GM18867 (cell line): Measurements from ENCODE around the gene LRBA.

Experiments used
- ATAC-seq: cut with Tn5 transposase; IDR thresholded peaks from one replicate; pipeline ENCODE4 v1.9.1; 2021; ENCODE audit warnings: mild to moderate bottlenecking, moderate library complexity; ENCODE audit not compliant: unreplicated experiment

Gene LRBA

DNA sequence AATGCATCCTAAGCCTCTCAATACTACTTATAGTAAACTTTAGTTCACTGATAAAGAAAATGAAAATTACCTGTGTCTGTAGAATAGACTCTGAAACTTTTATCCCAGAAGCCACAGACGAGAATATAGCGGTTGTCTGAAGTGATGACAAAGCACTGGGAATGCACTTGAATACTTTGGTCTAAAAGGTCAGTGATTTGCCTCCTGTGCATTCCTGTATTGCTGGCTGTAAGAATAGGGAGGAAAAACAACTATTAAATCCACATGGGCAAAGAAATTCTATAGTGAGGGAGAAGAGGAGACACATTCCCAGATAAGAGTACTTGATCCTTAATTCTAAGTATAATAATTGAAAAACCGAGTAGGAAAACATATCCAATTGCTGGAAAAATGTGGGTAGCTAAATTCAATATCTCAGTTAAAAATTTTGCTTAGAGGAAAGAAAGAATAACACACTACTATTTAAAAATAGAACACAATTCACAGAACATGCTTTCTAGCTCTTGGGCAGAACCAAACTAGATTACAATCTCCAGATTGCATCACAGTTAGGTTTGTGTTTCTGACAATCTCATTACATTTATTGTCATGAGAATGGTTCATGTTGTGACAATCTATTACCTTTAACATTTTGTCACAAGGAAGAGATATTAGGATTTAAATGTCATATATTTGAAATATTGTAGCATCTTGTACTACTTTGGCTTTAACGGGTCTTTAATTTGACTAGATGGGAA is 704.8 kb downstream of the LRBA start:
- ATAC-seq = no peak

DNA sequence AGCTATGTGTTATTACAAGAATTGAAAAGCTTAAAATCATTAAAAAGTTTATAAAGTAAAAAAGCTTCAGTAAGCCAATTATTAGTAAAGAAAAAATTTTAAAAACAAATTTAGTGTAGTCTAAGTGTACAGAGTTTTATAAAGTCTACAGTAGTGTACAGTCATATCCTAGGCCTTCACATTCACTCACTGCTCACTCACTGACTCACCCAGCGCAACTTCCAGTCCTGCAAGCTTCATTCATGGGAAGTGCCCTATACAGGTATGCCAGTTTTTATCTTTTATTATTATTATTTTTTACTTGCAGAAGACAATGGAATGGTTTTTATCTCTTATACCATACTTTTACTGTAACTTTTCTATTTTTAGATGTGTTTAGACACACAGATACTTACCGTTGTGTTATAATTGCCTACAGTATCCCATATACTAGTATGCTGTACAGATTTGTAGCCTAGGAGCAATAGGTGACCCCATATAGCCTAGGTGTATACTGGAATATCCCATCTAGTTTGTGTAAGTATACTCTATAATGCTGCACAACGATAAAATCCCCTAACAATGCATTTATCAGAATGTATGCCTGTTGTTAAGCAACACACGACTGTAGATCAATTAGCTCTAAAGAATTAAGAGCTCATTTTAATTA is 706.1 kb downstream of the LRBA start:
- no peak for ATAC-seq

DNA sequence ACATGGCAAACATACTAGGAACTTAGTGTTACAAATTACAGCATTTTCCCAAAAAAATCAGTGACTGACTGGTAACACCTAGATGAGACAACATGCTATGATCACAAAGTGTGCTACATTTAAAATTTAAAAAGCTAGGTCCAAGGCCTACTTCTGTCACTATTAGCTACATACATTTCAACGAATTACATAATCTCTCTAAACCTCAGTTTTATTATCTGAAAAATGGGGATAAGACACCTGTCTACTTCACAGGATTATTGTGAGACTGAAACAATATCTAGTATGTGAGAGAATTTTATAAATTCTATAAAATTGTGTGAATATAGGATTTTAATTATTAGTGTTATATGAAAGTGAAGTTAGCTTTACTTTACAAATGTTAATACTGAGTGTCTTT is 708.4 kb downstream of the LRBA start:
- no peak for ATAC-seq

DNA sequence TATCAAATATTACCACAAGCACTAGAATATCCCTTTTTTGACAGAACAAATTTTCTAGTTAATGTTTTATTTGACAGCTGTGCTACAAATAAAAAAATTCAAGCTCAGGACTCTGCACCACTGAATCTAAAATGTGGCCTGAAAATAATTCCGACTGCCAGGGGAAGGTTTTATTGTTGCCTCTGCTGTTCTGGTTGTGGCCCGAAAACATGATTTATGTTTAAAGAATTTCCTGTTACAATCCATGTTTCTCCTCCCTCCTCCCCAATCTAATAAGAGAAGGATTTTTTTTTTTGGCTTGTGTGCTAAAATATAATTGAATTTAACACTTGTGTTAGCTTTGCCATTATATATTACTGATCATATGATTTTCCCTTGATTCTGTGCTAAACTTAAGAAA is 709.1 kb downstream of the LRBA start:
- ATAC-seq = no peak

DNA sequence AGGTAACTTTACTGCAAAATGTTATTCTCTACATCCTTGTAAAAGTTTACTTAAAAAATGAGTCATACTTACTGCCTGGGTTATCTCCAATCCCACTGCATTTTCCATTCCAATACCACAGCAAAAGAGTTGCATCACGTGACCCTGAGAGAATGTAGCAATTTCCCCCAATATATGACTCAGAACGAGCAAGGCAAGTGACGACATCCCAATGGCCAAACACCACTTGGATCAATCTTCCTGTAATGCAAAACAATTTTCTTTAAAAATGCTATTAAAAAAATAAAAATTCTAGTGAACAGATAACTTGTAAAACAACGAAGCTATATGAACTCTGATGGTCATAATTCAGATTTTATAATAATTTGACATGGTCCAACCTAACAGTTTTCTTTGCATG is 712.5 kb downstream of the LRBA start:
- ATAC-seq = no peak

DNA sequence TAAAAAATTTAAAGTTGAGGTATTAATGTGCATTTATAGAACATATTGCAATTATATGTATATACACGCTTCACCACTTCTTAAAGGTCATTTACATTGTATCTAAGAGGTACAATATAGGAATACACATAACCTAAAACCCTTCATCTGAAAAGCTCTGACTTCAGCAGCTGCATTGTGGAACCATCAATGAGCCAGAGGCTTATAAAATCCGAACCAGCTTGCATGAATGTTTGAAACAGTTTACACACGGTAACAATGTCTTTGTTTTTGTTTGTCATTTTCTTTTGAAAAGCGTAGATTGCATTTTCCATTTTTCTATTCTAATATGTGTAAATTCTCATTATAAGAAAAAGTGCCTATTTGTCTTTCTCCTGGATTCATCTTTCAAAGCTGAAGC is 715.3 kb downstream of the LRBA start:
- no peak for ATAC-seq

DNA sequence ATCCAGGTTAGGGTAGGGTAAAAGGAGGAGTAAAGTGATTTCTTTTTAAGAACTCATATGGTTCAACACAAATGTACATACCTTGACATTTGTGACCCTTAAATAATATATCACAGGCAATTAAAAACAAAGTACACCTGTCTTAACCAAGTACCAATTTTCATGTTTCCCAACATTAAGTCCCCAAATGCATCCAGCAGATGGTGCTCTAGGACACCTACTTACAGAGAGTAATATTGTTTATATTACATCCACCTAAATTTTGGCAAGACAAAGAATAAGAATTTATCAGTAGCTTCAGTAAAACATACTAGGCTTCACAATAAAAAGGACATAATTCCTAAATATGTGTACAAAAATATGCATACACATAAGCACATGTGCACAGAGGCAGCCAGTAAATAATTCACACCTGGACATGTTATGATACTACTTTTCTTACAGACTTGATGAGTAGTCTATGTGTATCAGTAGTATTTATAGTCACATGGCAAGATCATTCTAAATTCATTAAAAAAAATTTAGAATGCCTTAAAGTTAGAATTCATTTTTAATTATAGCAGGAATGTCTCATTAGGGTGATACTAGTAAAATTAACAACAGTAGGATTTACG is 717.1 kb downstream of the LRBA start:
- ATAC-seq = peak; percentile 45

DNA sequence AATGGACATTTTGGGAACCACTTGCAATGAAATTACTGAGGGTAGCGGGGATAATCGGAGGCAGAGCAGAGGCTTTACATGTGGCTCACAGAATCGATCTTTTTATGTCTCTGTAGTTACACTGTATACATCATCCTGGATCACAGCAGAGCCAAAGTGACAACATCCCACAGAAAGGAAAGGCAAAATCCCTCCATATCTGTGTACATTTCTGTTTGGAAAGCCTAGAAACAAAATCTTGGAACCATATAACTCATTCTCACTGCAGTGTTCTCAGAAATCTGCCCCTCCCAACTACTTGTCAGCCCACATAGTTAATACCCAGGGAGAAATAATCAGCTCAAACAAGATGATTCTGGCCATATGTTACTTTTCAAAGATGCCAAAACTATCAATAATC is 725.2 kb downstream of the LRBA start:
- no peak for ATAC-seq

DNA sequence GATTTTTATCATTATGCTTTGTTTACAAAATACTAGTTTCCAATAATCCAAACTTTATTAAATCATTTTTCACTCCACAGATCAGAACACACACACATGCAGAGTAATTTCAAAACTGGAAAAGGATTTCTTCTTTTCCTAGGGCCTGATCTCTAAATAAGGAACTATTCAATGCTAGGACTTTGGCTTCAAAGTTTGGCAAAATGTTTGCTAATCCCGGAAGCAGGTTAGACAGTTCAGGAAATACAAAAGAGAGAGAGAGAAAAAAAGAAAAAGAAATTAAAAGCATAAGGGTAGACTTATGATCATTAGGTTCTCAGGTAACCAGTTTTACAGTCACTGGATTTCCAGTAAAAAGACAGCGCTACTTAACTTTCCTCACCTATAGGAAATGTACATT is 725.9 kb downstream of the LRBA start:
- ATAC-seq = no peak

DNA sequence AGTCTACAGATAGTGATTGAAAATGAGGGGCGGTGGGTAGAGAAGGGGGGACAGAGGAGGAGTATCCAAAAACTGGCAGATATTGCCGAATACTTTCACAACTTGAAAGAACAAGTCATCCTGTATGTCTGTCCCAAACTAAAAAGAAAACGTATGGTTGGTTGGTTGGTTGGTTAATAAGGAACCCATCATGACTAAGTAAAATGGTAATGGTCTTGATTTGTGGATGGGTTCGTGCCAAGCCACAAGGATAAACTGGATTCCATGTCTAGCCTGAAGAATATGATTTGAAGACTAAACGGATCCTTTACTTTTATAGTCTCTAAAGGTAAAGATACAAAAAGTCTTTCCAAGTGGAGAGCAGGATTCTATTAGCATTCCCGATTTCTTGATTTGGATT is 728.4 kb downstream of the LRBA start:
- ATAC-seq = no peak

DNA sequence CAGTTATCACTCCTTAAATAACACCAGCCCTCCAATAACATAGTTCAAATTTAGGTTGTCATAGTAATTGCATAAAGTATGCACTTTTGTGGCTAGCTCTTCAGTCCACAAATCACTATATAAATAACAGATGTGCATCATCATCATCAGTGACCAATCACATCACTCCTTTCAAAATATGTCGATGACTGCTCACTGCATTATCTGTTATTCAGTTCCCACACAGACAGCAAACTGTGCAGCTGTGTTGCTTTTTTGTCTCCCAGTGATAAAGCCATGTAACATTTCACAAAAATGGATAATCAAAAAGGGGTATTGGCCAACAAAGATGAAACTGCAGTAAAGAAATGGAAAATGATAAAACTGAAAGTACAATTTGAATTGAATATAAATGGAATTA is 731.4 kb downstream of the LRBA start:
- ATAC-seq = no peak

DNA sequence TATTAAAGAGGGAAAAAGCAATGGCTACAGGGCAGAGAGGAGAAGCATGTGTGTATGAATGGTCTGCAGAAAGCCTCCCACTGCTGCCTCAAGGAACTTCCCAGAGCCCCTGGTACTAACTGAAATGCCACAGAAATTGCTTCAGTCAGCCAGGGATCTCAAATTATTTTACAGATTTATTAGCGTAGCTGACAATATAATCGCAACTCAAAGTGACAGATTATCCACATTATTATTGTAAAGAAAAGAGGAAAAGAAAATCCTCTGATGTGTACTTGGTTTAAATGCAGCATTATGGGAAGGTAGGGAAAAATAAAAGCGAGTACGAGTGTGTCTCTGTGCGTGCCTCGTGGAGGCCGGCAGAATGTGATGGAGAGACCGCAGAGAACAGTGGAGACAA is 734.1 kb downstream of the LRBA start:
- ATAC-seq = no peak

DNA sequence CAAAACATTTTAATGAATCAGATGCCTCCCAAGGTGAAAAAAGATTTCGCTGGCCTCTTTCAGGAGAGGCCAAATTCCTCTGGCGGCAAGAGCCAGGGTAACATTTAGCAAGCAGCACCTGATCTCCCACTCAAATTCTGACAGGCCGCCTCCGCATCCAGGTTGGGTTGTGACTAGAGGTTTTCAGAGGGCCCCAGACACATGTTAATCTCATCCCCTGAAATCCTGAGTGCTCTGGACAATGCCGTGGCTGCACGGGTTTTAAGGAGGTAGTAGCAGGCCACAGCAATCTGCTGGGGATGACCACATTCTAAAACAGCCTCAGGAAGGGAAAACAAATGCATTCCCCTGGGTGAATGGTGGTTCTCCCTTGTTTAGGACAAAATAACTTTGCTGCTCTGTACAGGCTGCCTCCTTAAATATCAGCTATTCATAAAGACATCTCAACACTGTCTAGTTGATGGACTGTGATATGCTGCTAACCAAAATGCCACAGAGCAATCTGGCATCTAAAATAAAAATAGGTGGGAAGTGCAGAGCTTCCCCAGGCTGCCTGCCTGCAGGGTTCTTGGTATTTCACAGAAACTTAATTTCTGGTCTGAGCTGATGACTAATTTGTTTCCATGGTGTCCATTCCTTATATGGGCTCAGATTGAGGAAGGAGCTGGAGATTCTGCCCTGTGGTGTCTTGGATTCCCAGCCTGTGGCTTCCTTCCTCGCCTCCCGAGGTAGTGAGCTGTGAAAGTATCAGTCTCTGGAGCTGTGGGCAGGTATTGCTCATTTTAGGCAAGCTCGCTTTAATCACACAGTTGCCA is 734.8 kb downstream of the LRBA start:
- no peak for ATAC-seq

DNA sequence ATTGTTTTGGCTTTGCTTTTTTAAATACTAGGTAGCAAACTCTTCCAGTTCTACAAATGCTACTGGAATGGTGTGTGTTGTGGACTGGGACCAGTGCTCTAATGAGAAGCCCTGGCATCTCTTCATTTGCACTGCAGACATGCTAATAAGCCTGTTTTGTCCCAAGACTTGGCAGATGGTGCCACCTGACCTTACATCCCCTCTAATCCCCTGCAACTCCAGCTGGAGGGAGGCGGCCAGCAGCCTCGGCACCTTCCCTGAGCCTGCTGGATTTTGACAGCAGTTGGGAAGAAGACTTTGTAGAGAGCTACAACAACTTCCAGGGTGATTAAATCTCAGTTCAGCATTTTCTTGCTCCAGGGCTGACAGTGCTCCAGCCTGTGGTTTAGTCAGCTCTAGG is 736.9 kb downstream of the LRBA start:
- no peak for ATAC-seq

DNA sequence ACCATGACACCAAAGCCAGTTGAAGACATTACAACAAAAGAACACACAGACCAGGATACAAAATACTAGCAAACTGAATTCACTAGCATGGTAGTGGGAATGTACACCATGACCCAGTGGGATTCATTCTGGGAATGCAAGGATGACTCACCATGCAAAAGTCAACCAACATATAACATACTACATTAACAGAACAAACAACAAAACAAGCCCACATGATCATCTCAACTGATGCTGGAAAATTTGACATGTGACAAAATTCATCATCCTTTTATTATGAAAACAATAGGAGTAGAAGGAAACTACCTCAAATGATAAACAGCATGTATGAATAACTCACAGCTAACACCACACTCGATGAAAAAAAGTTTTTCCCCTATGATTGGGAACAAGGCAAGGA is 746.6 kb downstream of the LRBA start:
- ATAC-seq = no peak

DNA sequence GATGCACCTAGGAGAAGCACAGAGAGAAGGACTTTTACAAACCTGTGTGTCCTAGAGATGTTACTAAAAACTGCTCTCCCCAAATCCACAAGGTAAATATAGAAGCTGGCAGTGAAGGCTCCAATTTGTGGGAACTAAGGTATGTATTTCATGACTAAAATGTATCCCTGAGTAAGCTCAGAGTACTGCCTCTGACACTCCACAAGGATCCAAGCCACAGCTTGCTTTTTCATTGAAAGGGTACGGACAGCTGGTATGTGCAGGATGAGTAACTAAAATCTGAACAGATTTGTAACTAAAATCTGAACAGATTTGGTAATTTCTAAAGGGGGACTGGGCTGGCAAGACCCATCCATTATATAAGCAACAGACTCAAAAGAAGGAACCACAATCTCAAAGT is 749.3 kb downstream of the LRBA start:
- no peak for ATAC-seq

DNA sequence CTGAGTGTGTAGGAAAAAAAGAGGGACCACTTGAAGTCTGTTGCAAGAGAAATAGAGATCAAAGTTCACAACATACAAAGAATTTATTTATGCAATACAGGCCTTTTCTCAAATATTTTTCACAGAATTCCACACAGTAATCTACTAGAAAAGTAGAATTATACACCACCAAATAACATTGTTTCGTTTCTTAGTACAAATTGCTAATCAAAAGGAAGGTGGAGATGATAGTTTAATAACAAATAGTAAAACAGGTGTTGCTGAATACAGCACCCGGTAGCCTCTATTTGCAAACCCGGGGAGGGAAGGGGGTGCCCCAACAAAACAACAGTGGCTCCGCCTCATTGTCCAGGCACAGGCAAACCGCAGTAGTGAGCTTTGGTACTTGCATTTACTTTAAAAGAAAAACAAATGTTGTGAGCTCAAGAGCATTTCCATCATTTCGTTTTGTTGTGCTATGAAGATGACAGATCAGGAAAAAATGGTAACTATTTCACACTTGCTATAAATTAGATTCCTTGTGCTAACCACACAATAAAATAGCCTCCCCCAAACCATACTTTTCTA is 750.4 kb downstream of the LRBA start:
- no peak for ATAC-seq

DNA sequence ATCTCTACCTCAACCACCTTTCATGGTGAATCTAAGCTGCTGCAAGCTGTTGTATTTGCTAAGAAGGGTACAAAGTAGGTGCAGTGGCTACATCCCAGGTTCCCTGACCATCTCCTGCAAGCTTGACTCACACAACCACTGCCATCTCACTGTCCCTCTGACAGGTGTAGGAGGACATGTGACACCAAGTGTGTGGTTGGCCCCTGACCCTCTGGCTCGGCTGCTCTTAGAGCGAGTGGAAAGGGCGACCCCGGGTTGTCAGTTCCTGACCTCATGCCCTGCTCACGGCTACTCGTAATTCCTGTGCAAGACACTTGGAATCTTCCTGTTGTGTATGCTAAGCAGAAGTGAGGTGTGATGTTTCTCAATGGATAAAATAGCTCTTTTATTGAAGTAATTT is 752.5 kb downstream of the LRBA start:
- no peak for ATAC-seq

DNA sequence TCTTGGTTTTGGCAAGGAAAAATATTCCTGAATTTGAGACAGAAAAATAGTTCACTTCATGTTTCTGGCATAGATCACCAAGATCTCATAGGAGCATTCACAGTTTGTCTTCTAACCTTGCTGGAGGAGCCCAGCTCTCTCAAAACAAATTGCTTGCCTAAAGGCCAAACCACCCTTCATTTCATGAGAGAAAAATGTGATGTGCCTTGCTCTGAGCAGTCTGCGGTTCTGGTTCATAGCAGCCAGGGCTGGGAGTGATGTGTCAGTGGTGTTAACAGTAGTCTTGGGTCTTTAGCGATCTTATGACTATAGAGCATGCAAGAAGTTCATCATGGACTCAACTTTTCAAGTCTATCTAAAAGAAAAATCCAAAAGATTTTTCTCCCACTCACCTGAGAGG is 753.5 kb downstream of the LRBA start:
- no peak for ATAC-seq

DNA sequence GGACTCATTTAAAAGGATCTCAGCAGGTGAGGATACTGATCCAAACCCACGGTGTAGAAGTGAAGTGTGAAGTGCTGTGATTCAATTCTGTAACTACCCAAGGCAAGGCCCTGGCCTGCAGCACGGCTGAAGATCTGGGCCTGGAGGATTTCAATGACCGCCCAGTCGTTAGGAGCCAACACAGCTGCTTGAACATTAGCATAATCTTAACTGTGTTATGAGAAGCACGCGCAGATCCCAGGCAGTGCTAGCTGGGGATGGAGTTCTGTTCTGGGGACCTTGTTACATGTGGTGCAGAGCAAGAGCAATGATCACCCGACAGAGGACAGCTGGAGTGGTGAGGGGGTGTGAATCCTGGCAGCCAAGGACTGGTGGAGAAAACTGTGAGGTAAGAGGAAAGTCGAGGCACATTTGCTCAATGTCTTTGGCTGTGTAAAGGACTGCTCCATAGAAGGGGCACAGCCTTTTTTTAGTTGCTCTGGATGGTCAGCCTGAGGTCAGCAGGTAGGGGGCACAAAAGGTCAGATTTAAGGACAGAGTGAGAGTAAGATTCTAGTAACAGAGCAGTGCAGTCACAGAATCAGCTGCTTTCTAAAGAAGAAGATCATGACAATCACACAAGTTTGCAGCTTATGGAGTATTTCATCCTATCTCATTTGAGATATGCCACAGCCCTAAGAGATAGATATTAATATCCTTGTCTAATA is 755.1 kb downstream of the LRBA start:
- ATAC-seq = no peak

DNA sequence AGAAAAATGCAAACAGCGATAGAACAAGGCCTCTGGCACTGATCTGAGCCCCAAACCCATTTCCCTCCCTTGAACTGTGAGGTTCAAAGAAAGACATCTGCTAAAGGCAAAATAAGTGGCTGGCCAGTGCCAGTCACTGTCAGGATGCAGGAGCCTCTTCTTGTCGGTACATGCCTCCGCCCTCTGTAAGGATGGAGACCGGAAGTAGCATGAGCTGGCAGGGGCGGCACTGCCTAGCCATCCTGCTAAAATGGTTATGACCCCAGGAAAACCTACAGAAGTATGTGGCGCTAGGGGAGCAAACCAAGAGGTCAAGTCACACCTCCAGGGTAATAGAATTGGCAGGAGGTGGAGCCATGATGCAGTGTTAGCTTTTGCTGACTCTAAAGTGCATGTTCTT is 756.5 kb downstream of the LRBA start:
- ATAC-seq = no peak
